Measurements from ENCODE around the gene PEF1.

The PEF1 gene

DNA sequence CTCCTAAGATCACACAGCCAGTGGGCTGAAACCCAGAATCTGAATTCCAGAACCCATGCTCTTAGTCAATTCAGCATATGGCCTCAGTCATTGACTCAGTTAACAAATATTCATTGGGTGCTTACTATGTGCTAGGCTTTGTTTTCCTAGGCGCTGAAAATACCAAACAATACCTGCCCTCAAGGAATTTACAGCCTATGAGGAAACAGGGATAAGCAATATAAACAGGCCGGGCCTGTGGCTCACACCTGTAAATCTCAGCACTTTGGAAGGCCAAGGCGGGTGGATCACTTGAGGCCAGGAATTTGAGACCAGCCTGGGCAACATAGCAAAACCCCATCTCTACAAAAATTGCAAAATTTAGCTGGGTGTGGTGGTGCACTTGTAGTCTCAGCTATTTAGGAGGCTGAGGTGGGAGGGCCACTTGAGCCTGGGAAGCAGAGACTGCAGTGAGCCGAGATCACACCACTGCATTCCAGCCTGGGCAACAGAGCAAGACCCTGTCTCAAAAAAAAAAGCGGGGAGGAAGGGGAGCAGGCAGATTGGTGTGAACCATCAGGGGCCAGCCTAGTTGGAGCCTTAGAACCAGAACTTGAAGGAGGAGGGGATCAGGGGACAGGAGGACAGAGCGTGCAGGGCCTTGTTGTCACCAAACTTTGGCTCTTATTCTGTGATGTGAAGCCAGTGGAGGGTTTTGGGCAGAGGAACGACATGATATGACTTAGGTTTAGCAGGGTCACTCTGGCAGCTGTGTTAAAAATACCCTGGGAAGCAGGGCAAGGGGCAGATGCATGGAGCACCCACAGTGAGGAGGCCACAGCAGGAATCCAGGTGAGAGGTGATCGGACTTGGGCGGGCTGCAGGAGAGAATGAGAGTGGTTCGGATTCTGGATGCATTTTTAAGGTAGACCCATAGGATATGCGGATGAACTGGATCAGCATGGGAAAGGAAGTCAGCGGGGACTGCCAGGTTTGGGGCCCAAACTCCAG lies 62.6 kb downstream of the PEF1 start:
- DNase-seq = no peak

GRCh38 chr1:31580891-31581603 lies 63.6 kb downstream of the PEF1 start:
- DNase-seq = no peak

DNA sequence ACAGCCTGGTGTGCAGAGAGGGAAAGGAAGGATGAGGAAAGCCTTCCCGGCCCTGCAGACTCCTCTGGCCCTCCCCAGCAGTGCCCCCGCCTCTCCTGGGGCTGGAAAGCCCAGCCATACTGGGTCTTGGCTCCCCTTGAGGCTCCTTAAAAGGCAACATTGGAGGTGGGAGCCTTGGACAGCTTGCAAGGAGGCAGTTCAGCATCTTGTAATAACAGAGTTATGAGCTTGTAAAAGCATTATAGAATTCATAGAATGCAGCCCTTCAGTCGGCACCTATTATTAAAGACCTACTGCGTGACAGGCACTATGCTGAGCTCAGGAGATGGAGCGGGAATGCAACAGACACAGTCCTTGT lies 64.2 kb downstream of the PEF1 start:
- DNase-seq = no peak
